SW 1271 (cell line): ENCODE results near the gene CYSRT1.

Experiments
- DNase-seq, 2 experiments: peaks; one replicate each; lab custom pipeline; 2025; lab: John Stamatoyannopoulos, UW

CYSRT1 gene

GRCh38 chr9:137224830-137225694, at the start of gene CYSRT1:
Gene CYSRT1 (plus strand): TSS chr9:137225174. CDS start chr9:137225622, 448 bp downstream.
- DNase-seq = no peak

GRCh38 chr9:137175345-137175961, 49.5 kb upstream of the CYSRT1 start:
- no peak for DNase-seq

- peak in 1 of 2 experiments; percentile 56 for DNase-seq
Measured at GRCh38 chr9:137176302-137177182, 48.4 kb upstream of the CYSRT1 start.

GRCh38 chr9:137178201-137178938, 46.6 kb upstream of the CYSRT1 start:
- no peak for DNase-seq

GRCh38 chr9:137178939-137179630, 45.9 kb upstream of the CYSRT1 start:
- DNase-seq = no peak

GRCh38 chr9:137179761-137180160, 45.2 kb upstream of the CYSRT1 start:
- DNase-seq = no peak

GRCh38 chr9:137180491-137180890, 44.5 kb upstream of the CYSRT1 start:
- DNase-seq = no peak

GRCh38 chr9:137181680-137182079, 43.3 kb upstream of the CYSRT1 start:
- no peak for DNase-seq

- no peak for DNase-seq
Measured at GRCh38 chr9:137182836-137183235, 42.1 kb upstream of the CYSRT1 start.

- no peak for DNase-seq
Measured at GRCh38 chr9:137183980-137184595, 40.9 kb upstream of the CYSRT1 start.

- DNase-seq = no peak
Measured at GRCh38 chr9:137184881-137185660, 39.9 kb upstream of the CYSRT1 start.

GRCh38 chr9:137185921-137186320, 39.1 kb upstream of the CYSRT1 start:
- DNase-seq = no peak

- no peak for DNase-seq
Measured at GRCh38 chr9:137186385-137186784, 38.6 kb upstream of the CYSRT1 start.

- DNase-seq = no peak
Measured at GRCh38 chr9:137187386-137187785, 37.6 kb upstream of the CYSRT1 start.

- DNase-seq = no peak
Measured at GRCh38 chr9:137188086-137188489, 36.9 kb upstream of the CYSRT1 start.

GRCh38 chr9:137188490-137189296, 36.3 kb upstream of the CYSRT1 start, which contains the start of the genes ANAPC2 and SSNA1:
Gene ANAPC2 (minus strand): TSS chr9:137188560. CDS start chr9:137188532, 28 bp downstream.
Gene SSNA1 (plus strand): TSS chr9:137188676. CDS start chr9:137188727, 51 bp downstream.
- DNase-seq = peak; percentile 81 to 89

GRCh38 chr9:137189297-137190295, 35.4 kb upstream of the CYSRT1 start:
- DNase-seq = no peak
